DMS 273 (cell line): ENCODE results near the gene GRK3.
A peak's percentile ranks its signal among the peaks of the same experiment; 100 is the strongest.
"Not testable (repeated sequence)": the region's sequence is repeated elsewhere in the genome, so short reads cannot be mapped to it uniquely, and the experiment has no call there.

Source experiments
- DNase-seq: peaks from one replicate; lab custom pipeline; 2025; ENCODE audit not compliant: unreplicated experiment; lab: John Stamatoyannopoulos, UW

GRK3 gene

GRCh38 chr22:25548866-25549464, 15.5 kb upstream of the GRK3 start:
- no peak for DNase-seq

GRCh38 chr22:25551396-25551795, 13.1 kb upstream of the GRK3 start:
- DNase-seq: no peak

GRCh38 chr22:25552405-25552804, 12.1 kb upstream of the GRK3 start:
- DNase-seq: not testable (repeated sequence)

GRCh38 chr22:25553131-25553530, 11.3 kb upstream of the GRK3 start:
- DNase-seq: no peak

- peak; percentile 11 for DNase-seq
These were observed 10.2 kb upstream of the GRK3 start for GRCh38 chr22:25554238-25554671.

GRCh38 chr22:25554689-25555088, 9.8 kb upstream of the GRK3 start:
- no peak for DNase-seq

- DNase-seq: no peak
These were observed 8.9 kb upstream of the GRK3 start for GRCh38 chr22:25555586-25555985.

- no peak for DNase-seq
These were observed 7.3 kb upstream of the GRK3 start for GRCh38 chr22:25557218-25557617.

GRCh38 chr22:25558341-25558740, 6.1 kb upstream of the GRK3 start:
- DNase-seq: no peak

- DNase-seq: not testable (repeated sequence)
These were observed 4.6 kb upstream of the GRK3 start for GRCh38 chr22:25559910-25560309.

- not testable (repeated sequence) for DNase-seq
These were observed 3.3 kb upstream of the GRK3 start for GRCh38 chr22:25561182-25561581.

GRCh38 chr22:25561927-25562326, 2.5 kb upstream of the GRK3 start:
- DNase-seq: not testable (repeated sequence)

GRCh38 chr22:25562966-25563760, 1.3 kb upstream of the GRK3 start:
- not testable (repeated sequence) for DNase-seq

- peak; percentile 37 for DNase-seq
These were observed 635 bp upstream of the GRK3 start for GRCh38 chr22:25563761-25564319.

- peak; percentile 43 for DNase-seq
These were observed 653 bp downstream of the GRK3 start for GRCh38 chr22:25564979-25565677.

- no peak for DNase-seq
These were observed 1.9 kb downstream of the GRK3 start for GRCh38 chr22:25566186-25566897.

- DNase-seq: no peak
These were observed 2.4 kb downstream of the GRK3 start for GRCh38 chr22:25566898-25567235.

- DNase-seq: no peak
These were observed 2.8 kb downstream of the GRK3 start for GRCh38 chr22:25567251-25567675.

- not testable (repeated sequence) for DNase-seq
These were observed 3.6 kb downstream of the GRK3 start for GRCh38 chr22:25568066-25568465.

GRCh38 chr22:25569361-25569760, 4.9 kb downstream of the GRK3 start:
- no peak for DNase-seq

GRCh38 chr22:25569983-25570382, 5.5 kb downstream of the GRK3 start:
- no peak for DNase-seq
